HepG2 (cell line): ENCODE results near the gene MAPK8. TPM values are rescaled to one million over a fixed set of nuclear protein-coding genes. Genes with fewer than 3 reads are reported as not detected.

Experiments used
- ATAC-seq: fragments of 200-7000 bp; cut with Tn5 transposase; 3 replicates; pipeline ENCODE4 v1.9.1; 2020; ENCODE audit warnings: mild to moderate bottlenecking, moderate library complexity
- BruUV-seq: library from RNA; stranded (reverse); fragments of 400-500 nt; replicated peaks from 2 replicates; lab custom pipeline; 2021; lab: Mats Ljungman, UMichigan
- CTCF ChIA-PET: fragments of 300-600 bp; formaldehyde crosslinking; extraction: SDS; loops from one replicate; lab custom pipeline; 2021; ENCODE audit warnings: low total read pairs, inconsistent platforms, low intra/inter-chr PET ratio; lab: Yijun Ruan, JAX
- POLR2A ChIA-PET: fragments of 350-600 bp; sonication (Branson Sonifier 250); formaldehyde crosslinking; loops from one replicate; lab custom pipeline; 2020; ENCODE audit warnings: antibody characterized with exemption, inconsistent platforms; lab: Yijun Ruan, JAX
- DNase-seq: peaks from one replicate; pipeline ENCODE4 v3.0.0-alpha.2; 2015; ENCODE audit warnings: low spot score
- FAIRE-seq: peaks from 3 replicates; lab custom pipeline; 2011; peaks lifted over from hg19 to GRCh38; lab: Jason Lieb, UNC
- H2AFZ ChIP-seq: one replicate; pipeline ENCODE4 v1.6.1; 2011; ENCODE audit warnings: low read length, inconsistent platforms
- H3K27ac ChIP-seq: fragments of 300-600 bp; 3 replicates; pipeline ENCODE4 v1.8.0; 2011; ENCODE audit warnings: mixed run types, mild to moderate bottlenecking, mixed read lengths, low read length, inconsistent platforms; ENCODE audit not compliant: insufficient read depth; ENCODE audit errors: extremely low read length
- H3K27me3 ChIP-seq, 2 experiments: fragments of 200-600 bp in 1 of 2; 2 replicates in 1 of 2; 3 replicates in 1 of 2; pipeline versions ENCODE4 v1.6.0 to v1.8.0; 2011; ENCODE audit warnings: low read length in 2 of 2, mild to moderate bottlenecking in 2 of 2, moderate library complexity in 2 of 2, inconsistent platforms in 1 of 2; ENCODE audit not compliant: insufficient read depth in 2 of 2, control insufficient read depth in 1 of 2
- H3K36me3 ChIP-seq, 2 experiments: fragments of 200-600 bp in 1 of 2; replicated peaks in 1 of 2; 2 replicates in 1 of 2; 3 replicates in 1 of 2; pipeline versions ENCODE4 v1.5.1 to v1.8.0; 2011; ENCODE audit warnings: low read length in 2 of 2, inconsistent platforms in 1 of 2; ENCODE audit not compliant: insufficient read depth in 2 of 2, control insufficient read depth in 1 of 2
- H3K4me1 ChIP-seq: 2 replicates; pipeline ENCODE4 v1.5.1; 2012; ENCODE audit warnings: low read length, inconsistent platforms; ENCODE audit not compliant: insufficient read depth
- H3K4me2 ChIP-seq: 2 replicates; pipeline ENCODE4 v1.6.0; 2011; ENCODE audit warnings: low read depth, low read length, inconsistent platforms
- H3K4me3 ChIP-seq, 3 experiments: fragments of 200-600 bp in 1 of 3; sonication (generic), shearing (Covaris generic) in 1 of 3; replicated peaks in 1 of 3; 2 replicates each; pipeline ENCODE4 v1.5.1; 2011 to 2016; ENCODE audit warnings: low read length in 3 of 3, inconsistent platforms in 2 of 3, low read depth in 2 of 3, mild to moderate bottlenecking in 2 of 3, control low read depth in 1 of 3, mixed read lengths in 1 of 3; ENCODE audit not compliant: insufficient read depth in 1 of 3
- H3K79me2 ChIP-seq: one replicate; pipeline ENCODE4 v1.6.1; 2011; ENCODE audit warnings: low read length, inconsistent platforms; ENCODE audit not compliant: insufficient read depth
- H3K9ac ChIP-seq: 2 replicates; pipeline ENCODE4 v1.6.0; 2011; ENCODE audit warnings: mild to moderate bottlenecking, low read depth, low read length, inconsistent platforms; ENCODE audit not compliant: insufficient read depth
- H3K9me3 ChIP-seq: 2 replicates; pipeline ENCODE4 v1.5.1; 2012; ENCODE audit warnings: mild to moderate bottlenecking, low read length
- H4K20me1 ChIP-seq: 2 replicates; pipeline ENCODE4 v1.6.0; 2011; ENCODE audit warnings: inconsistent platforms, mild to moderate bottlenecking, low read length, moderate library complexity; ENCODE audit not compliant: insufficient read depth
- FIP1L1 ChIP-seq: fragments of 200-400 bp; formaldehyde crosslinking; IDR thresholded peaks from 2 replicates; pipeline ENCODE4 v1.6.1; 2018; ENCODE audit warnings: low read depth, mild to moderate bottlenecking, low read length, moderate library complexity, borderline replicate concordance; ENCODE audit not compliant: insufficient read depth
- FOSL2 ChIP-seq: sonication (generic); formaldehyde crosslinking; IDR thresholded peaks from 2 replicates; pipeline ENCODE4 v1.4.0; 2020; ENCODE audit warnings: missing genetic modification reagents
- IKZF4 ChIP-seq: sonication (generic); formaldehyde crosslinking; IDR thresholded peaks from 2 replicates; pipeline ENCODE4 v1.5.1; 2020; ENCODE audit warnings: borderline replicate concordance, mild to moderate bottlenecking, low read depth, missing genetic modification reagents; ENCODE audit errors: not compliant biosample characterization
- ZBTB7B ChIP-seq: sonication (generic); formaldehyde crosslinking; IDR thresholded peaks from 2 replicates; pipeline ENCODE4 v1.4.0; 2020; ENCODE audit warnings: missing genetic modification reagents
- ZNF329 ChIP-seq: sonication (generic); formaldehyde crosslinking; IDR thresholded peaks from 2 replicates; pipeline ENCODE4 v1.9.0; 2021; ENCODE audit warnings: low read depth, mild to moderate bottlenecking, missing genetic modification reagents
- ZNF7 ChIP-seq: IDR thresholded peaks from 2 replicates; pipeline ENCODE4 v1.6.1; 2016; ENCODE audit warnings: missing biosample characterization, missing genetic modification reagents
- ZNF713 ChIP-seq: sonication (generic); formaldehyde crosslinking; IDR thresholded peaks from 2 replicates; pipeline ENCODE4 v1.4.0; 2020; ENCODE audit warnings: mild to moderate bottlenecking, missing genetic modification reagents
- ZNF83 ChIP-seq: sonication (generic); formaldehyde crosslinking; IDR thresholded peaks from 2 replicates; pipeline ENCODE4 v1.4.0; 2020; ENCODE audit warnings: missing genetic modification reagents, mild to moderate bottlenecking, borderline replicate concordance
- ZSCAN21 ChIP-seq: sonication (generic); formaldehyde crosslinking; IDR thresholded peaks from 2 replicates; pipeline ENCODE4 v1.8.0; 2022; ENCODE audit warnings: mild to moderate bottlenecking, missing genetic modification reagents, moderate library complexity, borderline replicate concordance
- WGBS: methylation state at CpG from one replicate; pipeline ENCODE4 v1.1.6; 2017; ENCODE audit warnings: low lambda C conversion rate; 5-methylcytosine and 5-hydroxymethylcytosine counted together
- in situ Hi-C: cut with HindIII; loops from 2 replicates; pipeline ENCODE4 v1.10.0; 2017; ENCODE audit warnings: low pct_unique_long_range_greater_than_20kb; ENCODE audit not compliant: extremely low pct_ligation_motif_present
- intact Hi-C: fragments of 100-400 bp; cut with micrococcal nuclease; formaldehyde crosslinking; loops from one replicate; pipeline ENCODE4 v1.10.0; 2022; ENCODE audit not compliant: unreplicated experiment
- polyA plus RNA-seq, 8 experiments: library from polyadenylated mRNA; depleted of rRNA in 3 of 8; stranded (reverse) in 7 of 8; unstranded in 1 of 8; fragments of >200 nt; fragmentation: Illumina TruSeq in 4 of 8; extraction: Trizol in 4 of 8; gene quantifications; 2 replicates each; pipeline versions ENCODE4 v1.2.1 to v1.2.3, GENCODE V29; 2011 to 2016; ENCODE audit warnings: low read depth in 4 of 8, missing spikeins in 1 of 8, mixed read lengths in 1 of 8; ENCODE audit not compliant: insufficient read depth in 1 of 8
- total RNA-seq, 5 experiments: library from RNA; depleted of rRNA; stranded (reverse); fragments of >200 nt; fragmentation: Illumina TruSeq; extraction: Trizol; gene quantifications; 2 replicates each; pipeline ENCODE4 v1.2.3, GENCODE V29; 2016; ENCODE audit warnings: low read depth in 1 of 5
- TF ChIP-seq, protein P1 (sequence below): sonication (generic); formaldehyde crosslinking; IDR thresholded peaks from 2 replicates; pipeline ENCODE4 v1.4.0; 2020; ENCODE audit warnings: missing genetic modification reagents

The MAPK8 gene
- total and polyA plus RNA-seq, 2 of the 13 experiments (the other 11 are each of a cell fraction or from before 2014, with no cell fraction given), result 41.6 to 47.3 TPM

DNA sequence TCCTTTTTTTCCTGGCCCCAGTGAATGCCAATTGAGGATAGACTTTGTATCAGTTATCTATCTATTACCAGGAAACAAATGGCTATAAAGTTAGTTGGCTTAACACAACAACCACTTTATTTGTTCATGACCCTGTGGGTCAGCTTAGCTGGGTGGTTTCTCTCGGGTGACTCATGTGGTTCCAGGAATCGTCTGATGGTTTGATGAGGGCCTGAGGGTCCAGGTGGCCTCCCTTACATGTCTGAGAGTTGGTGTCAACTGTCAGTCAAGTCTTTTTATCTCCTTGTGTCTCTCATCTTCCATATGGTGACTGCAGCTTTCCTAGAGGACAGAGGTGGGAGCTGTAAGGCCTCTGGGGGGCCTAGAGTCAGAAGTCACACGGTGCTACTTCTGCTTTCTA, 15.3 kb upstream of the MAPK8 start (continued):
- TF ChIP-seq, protein P1, sequence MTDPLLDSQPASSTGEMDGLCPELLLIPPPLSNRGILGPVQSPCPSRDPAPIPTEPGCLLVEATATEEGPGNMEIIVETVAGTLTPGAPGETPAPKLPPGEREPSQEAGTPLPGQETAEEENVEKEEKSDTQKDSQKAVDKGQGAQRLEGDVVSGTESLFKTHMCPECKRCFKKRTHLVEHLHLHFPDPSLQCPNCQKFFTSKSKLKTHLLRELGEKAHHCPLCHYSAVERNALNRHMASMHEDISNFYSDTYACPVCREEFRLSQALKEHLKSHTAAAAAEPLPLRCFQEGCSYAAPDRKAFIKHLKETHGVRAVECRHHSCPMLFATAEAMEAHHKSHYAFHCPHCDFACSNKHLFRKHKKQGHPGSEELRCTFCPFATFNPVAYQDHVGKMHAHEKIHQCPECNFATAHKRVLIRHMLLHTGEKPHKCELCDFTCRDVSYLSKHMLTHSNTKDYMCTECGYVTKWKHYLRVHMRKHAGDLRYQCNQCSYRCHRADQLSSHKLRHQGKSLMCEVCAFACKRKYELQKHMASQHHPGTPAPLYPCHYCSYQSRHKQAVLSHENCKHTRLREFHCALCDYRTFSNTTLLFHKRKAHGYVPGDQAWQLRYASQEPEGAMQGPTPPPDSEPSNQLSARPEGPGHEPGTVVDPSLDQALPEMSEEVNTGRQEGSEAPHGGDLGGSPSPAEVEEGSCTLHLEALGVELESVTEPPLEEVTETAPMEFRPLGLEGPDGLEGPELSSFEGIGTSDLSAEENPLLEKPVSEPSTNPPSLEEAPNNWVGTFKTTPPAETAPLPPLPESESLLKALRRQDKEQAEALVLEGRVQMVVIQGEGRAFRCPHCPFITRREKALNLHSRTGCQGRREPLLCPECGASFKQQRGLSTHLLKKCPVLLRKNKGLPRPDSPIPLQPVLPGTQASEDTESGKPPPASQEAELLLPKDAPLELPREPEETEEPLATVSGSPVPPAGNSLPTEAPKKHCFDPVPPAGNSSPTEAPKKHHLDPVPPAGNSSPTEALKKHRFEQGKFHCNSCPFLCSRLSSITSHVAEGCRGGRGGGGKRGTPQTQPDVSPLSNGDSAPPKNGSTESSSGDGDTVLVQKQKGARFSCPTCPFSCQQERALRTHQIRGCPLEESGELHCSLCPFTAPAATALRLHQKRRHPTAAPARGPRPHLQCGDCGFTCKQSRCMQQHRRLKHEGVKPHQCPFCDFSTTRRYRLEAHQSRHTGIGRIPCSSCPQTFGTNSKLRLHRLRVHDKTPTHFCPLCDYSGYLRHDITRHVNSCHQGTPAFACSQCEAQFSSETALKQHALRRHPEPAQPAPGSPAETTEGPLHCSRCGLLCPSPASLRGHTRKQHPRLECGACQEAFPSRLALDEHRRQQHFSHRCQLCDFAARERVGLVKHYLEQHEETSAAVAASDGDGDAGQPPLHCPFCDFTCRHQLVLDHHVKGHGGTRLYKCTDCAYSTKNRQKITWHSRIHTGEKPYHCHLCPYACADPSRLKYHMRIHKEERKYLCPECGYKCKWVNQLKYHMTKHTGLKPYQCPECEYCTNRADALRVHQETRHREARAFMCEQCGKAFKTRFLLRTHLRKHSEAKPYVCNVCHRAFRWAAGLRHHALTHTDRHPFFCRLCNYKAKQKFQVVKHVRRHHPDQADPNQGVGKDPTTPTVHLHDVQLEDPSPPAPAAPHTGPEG (CRISPR knock-in tag), result no peak
- TF ChIP-seq FOSL2 (peak; percentile 78), ZNF713 (CRISPR knock-in tag) (no peak), ZNF7 (no peak), ZBTB7B (no peak), ZNF83 (CRISPR knock-in tag) (no peak), FIP1L1 (no peak), ZNF329 (no peak)

DNA sequence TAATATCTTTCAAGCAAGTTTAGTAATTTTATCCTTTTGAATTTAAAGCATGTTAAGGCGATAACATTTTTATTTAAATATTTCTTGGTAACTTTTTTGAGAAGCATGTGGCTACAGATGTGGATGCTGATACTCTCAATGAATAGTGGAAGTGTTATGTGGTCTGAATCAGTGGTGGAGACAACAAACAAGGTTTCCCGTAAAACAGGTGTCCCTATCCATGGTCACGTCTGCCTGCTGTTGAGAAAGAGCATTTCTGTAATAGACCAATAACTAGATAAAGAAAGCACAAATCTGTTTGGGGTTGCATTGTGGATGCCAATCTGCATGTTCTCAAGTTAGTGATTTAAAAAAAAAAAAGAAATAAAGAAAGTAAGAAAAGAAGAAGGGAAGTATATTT, 13.9 kb upstream of the MAPK8 start:
- Histone ChIP-seq H2AFZ (no peak overlapping the region), H3K79me2 (no peaks in the 10 kb centered on the region), H3K9me3 (no peaks in the 10 kb centered on the region), H3K27ac (no peak overlapping the region), H4K20me1 (no peaks in the 10 kb centered on the region), H3K9ac (no peak overlapping the region), H3K27me3 (no peaks in the 10 kb centered on the region), H3K4me2 (no peak overlapping the region), H3K4me1 (peaks cover 39% of the 10 kb centered on the region), H3K36me3 (no peaks in the 10 kb centered on the region), H3K4me3 (no peak overlapping the region)
- in situ Hi-C loops (no loop called here), intact Hi-C loops (no loop called here)
- 45% methylated on average over 3 of the region's 3 CpGs for WGBS
- ChIA-PET CTCF (no interaction called here), POLR2A (no interaction called here)
- no peak for TF ChIP-seq ZNF713 (CRISPR knock-in tag)
- no peak for TF ChIP-seq IKZF4 (CRISPR knock-in tag)
- no peak for TF ChIP-seq ZSCAN21
- DNase-seq (no peak), ATAC-seq (no peak), FAIRE-seq (no peak)
- BruUV-seq, result no TSS peak
